WTC11 (cell line): ENCODE measurements around the gene SH3PXD2A. TPM values are rescaled to one million over a fixed set of nuclear protein-coding genes. Genes with fewer than 3 reads are reported as not detected.

ENCODE experiments used
- ATAC-seq: fragments of 200-7000 bp; cut with Tn5 transposase; 2 replicates; pipeline ENCODE4 v1.10.0; 2021; ENCODE audit warnings: mild to moderate bottlenecking, moderate library complexity
- CTCF ChIA-PET: fragments of 300-600 bp; sonication (Branson Sonifier 250); formaldehyde crosslinking; loops from one replicate; lab custom pipeline; 2021; ENCODE audit warnings: antibody characterized with exemption; lab: Charles Lee
- POLR2A ChIA-PET: fragments of 350-600 bp; sonication (Branson Sonifier 250); formaldehyde crosslinking; loops from one replicate; lab custom pipeline; 2021; ENCODE audit warnings: antibody characterized with exemption; lab: Charles Lee
- DNase-seq: peaks from one replicate; pipeline ENCODE4 v3.0.0; 2021; ENCODE audit warnings: low spot score
- H3K27ac Mint-ChIP-seq: 2 replicates; pipeline ENCODE4 v1.8.0; 2021; ENCODE audit warnings: mixed read lengths
- H3K27me3 Mint-ChIP-seq: 2 replicates; pipeline ENCODE4 v1.8.0; 2021; ENCODE audit warnings: low read depth, mild to moderate bottlenecking, moderate library complexity, mixed read lengths
- H3K36me3 Mint-ChIP-seq: 2 replicates; pipeline ENCODE4 v1.8.0; 2021; ENCODE audit warnings: mixed read lengths
- H3K4me1 Mint-ChIP-seq: 2 replicates; pipeline ENCODE4 v1.8.0; 2022; ENCODE audit warnings: mixed read lengths
- H3K4me3 Mint-ChIP-seq: 2 replicates; pipeline ENCODE4 v1.8.0; 2021; ENCODE audit warnings: mild to moderate bottlenecking, moderate library complexity, mixed read lengths
- H3K9me3 Mint-ChIP-seq: 2 replicates; pipeline ENCODE4 v1.8.0; 2021; ENCODE audit warnings: mixed read lengths
- ELF4 ChIP-seq: sonication (generic); formaldehyde crosslinking; IDR thresholded peaks from 2 replicates; pipeline ENCODE4 v1.8.1; 2022; ENCODE audit warnings: low read depth, mild to moderate bottlenecking, moderate library complexity, missing genetic modification reagents
- ESRRA ChIP-seq: sonication (generic); formaldehyde crosslinking; IDR thresholded peaks from 2 replicates; pipeline ENCODE4 v1.8.1; 2022; ENCODE audit warnings: mild to moderate bottlenecking, missing genetic modification reagents, borderline replicate concordance
- JUN ChIP-seq: sonication (generic); formaldehyde crosslinking; IDR thresholded peaks from 2 replicates; pipeline ENCODE4 v1.8.0; 2023; ENCODE audit warnings: mild to moderate bottlenecking, missing genetic modification reagents
- TEAD1 ChIP-seq: sonication (generic); formaldehyde crosslinking; IDR thresholded peaks from 2 replicates; pipeline ENCODE4 v1.8.0; 2022; ENCODE audit warnings: mild to moderate bottlenecking, missing genetic modification reagents
- ZBTB21 ChIP-seq: sonication (generic); formaldehyde crosslinking; IDR thresholded peaks from 2 replicates; pipeline ENCODE4 v1.8.1; 2023; ENCODE audit warnings: mild to moderate bottlenecking, missing genetic modification reagents, borderline replicate concordance
- ZNF219 ChIP-seq: sonication (generic); formaldehyde crosslinking; IDR thresholded peaks from 2 replicates; pipeline ENCODE4 v1.8.0; 2023; ENCODE audit warnings: missing genetic modification reagents, mild to moderate bottlenecking, borderline replicate concordance
- ZNF232 ChIP-seq: sonication (generic); formaldehyde crosslinking; IDR thresholded peaks from 2 replicates; pipeline ENCODE4 v1.8.0; 2022; ENCODE audit warnings: mild to moderate bottlenecking, missing genetic modification reagents
- ZNF416 ChIP-seq: fragments of 250-450 bp; sonication (Bioruptor Pico); IDR thresholded peaks from 2 replicates; pipeline ENCODE4 v1.9.0; 2021; ENCODE audit warnings: mild to moderate bottlenecking, inconsistent platforms
- total RNA-seq: library from RNA; stranded (reverse); gene quantifications from 3 replicates; pipeline ENCODE4 v1.2.3, GENCODE V29; 2021
- TF ChIP-seq, protein P1 (sequence below): sonication (generic); formaldehyde crosslinking; IDR thresholded peaks from 2 replicates; pipeline ENCODE4 v1.8.0; 2022; ENCODE audit warnings: missing genetic modification reagents
- TF ChIP-seq, protein P2 (sequence below): sonication (generic); formaldehyde crosslinking; IDR thresholded peaks from 2 replicates; pipeline ENCODE4 v1.8.1; 2022; ENCODE audit warnings: missing genetic modification reagents, borderline replicate concordance
- TF ChIP-seq, protein P3 (sequence below): fragments of 200-600 bp; IDR thresholded peaks from 2 replicates; pipeline ENCODE4 v1.8.0; 2022; ENCODE audit warnings: antibody characterized with exemption

The SH3PXD2A gene
- total RNA-seq, 1 experiment from 2014 or later, result 15.7 TPM

DNA sequence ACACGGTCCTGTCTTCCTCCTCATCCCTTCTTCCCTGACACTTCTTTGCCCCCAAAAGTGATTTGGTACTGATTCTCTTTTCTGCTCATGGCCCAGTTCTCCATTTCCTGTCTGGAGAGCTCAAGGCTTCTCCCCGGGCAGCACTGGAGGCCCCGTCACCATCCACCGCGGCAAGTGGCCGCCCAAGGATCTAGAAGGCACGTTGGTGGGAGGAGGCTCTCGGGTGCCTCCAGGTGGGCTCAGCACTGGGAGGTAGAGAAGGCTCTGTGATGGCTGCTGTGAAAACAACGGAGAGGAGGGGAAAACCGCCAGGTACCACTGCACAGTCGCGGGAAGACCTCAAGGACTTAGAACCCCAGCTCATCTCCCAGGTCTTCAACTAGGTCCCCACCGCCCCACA is 227.5 kb downstream of the SH3PXD2A start:
- ATAC-seq (no peak), DNase-seq (no peak)
- Mint-ChIP-seq H3K4me1 (no peaks in the 10 kb centered on the region), H3K4me3 (no peak overlapping the region), H3K27ac (no peak overlapping the region; the same call in 1 of the 2 replicates), H3K9me3 (no peaks in the 10 kb centered on the region), H3K27me3 (no peaks in the 10 kb centered on the region), H3K36me3 (0 out of 2 replicates have a peak, but pooled peaks cover 5% of the 10 kb centered on the region)
- CTCF ChIA-PET, result interaction anchor here (1.3 kb wide), 1 partner anchor 38 kb away, joined by 3 read pairs; no protein-coding TSS in a partner anchor
- TF ChIP-seq, protein P1, sequence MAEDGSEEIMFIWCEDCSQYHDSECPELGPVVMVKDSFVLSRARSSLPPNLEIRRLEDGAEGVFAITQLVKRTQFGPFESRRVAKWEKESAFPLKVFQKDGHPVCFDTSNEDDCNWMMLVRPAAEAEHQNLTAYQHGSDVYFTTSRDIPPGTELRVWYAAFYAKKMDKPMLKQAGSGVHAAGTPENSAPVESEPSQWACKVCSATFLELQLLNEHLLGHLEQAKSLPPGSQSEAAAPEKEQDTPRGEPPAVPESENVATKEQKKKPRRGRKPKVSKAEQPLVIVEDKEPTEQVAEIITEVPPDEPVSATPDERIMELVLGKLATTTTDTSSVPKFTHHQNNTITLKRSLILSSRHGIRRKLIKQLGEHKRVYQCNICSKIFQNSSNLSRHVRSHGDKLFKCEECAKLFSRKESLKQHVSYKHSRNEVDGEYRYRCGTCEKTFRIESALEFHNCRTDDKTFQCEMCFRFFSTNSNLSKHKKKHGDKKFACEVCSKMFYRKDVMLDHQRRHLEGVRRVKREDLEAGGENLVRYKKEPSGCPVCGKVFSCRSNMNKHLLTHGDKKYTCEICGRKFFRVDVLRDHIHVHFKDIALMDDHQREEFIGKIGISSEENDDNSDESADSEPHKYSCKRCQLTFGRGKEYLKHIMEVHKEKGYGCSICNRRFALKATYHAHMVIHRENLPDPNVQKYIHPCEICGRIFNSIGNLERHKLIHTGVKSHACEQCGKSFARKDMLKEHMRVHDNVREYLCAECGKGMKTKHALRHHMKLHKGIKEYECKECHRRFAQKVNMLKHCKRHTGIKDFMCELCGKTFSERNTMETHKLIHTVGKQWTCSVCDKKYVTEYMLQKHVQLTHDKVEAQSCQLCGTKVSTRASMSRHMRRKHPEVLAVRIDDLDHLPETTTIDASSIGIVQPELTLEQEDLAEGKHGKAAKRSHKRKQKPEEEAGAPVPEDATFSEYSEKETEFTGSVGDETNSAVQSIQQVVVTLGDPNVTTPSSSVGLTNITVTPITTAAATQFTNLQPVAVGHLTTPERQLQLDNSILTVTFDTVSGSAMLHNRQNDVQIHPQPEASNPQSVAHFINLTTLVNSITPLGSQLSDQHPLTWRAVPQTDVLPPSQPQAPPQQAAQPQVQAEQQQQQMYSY, result no peak
- no peak for TF ChIP-seq ZNF219 (CRISPR knock-in tag)
- no peak for TF ChIP-seq ZNF232 (CRISPR knock-in tag)
- no peak for TF ChIP-seq ZBTB21 (CRISPR knock-in tag)
- TF ChIP-seq, protein P2, sequence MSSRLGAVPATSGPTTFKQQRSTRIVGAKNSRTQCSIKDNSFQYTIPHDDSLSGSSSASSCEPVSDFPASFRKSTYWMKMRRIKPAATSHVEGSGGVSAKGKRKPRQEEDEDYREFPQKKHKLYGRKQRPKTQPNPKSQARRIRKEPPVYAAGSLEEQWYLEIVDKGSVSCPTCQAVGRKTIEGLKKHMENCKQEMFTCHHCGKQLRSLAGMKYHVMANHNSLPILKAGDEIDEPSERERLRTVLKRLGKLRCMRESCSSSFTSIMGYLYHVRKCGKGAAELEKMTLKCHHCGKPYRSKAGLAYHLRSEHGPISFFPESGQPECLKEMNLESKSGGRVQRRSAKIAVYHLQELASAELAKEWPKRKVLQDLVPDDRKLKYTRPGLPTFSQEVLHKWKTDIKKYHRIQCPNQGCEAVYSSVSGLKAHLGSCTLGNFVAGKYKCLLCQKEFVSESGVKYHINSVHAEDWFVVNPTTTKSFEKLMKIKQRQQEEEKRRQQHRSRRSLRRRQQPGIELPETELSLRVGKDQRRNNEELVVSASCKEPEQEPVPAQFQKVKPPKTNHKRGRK (CRISPR knock-in tag), result no peak
- TF ChIP-seq JUN (CRISPR knock-in tag), result no peak
- POLR2A ChIA-PET, result no interaction called here

DNA sequence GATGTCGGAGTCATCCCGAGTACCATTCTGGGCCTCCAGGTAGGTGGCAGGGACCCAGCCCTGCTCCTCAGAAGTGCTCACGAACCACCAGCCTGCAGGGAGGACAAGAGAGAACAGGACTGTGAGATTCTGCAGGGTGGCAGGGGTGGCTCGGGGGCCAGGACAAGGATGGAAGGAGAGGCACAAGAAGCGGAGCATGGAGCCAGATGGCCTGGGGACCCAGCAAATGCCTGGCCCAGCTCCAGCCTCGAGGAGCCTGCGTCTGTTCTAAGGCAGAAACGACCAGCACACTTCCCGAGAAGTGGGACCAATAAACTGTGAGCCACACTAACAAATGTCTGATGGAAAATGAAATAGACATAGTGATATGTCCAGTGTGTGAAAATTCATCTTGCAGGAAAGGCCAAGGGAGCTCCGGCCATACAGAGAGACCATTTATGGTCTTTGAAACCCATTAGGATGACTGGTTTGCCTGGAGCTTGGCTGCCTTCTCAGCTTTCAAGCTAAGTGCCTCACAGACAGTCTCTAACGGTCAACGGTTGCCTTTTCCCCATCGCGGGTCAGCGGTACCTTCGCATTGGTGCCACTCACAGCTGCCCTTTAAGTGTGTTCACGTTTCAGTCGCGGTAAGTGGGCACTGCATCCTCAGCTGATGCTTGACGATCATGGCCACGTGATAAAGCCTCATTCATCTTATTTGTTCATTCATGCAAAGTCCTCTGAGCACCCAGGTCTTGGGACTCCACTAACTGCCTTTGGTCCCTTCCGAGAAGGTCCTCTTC is 228.1 kb downstream of the SH3PXD2A start:
- no peak for TF ChIP-seq ELF4 (CRISPR knock-in tag)
- TF ChIP-seq, protein P1, result 0 out of 2 replicates have a peak, but pooled peaks have one; percentile 34
- TF ChIP-seq, all 79 proteins: peak for 1
- ATAC-seq, result no peak
- H3K4me3 Mint-ChIP-seq, result no peak overlapping the region
- H3K36me3 Mint-ChIP-seq, result 0 out of 2 replicates have a peak, but pooled peaks cover 5% of the 10 kb centered on the region
- peak overlapping the region; percentile 28; the same call in 1 of the 2 replicates for H3K27ac Mint-ChIP-seq
- no peaks in the 10 kb centered on the region for H3K27me3 Mint-ChIP-seq
- H3K9me3 Mint-ChIP-seq, result no peaks in the 10 kb centered on the region
- ChIA-PET CTCF (interaction anchor here (0.6 to 1.3 kb wide), 2 partner anchors 19 to 39 kb away, joined by 3 to 5 read pairs; no protein-coding TSS in a partner anchor), POLR2A (no interaction called here)
- no peak for DNase-seq
- H3K4me1 Mint-ChIP-seq, result no peaks in the 10 kb centered on the region

DNA sequence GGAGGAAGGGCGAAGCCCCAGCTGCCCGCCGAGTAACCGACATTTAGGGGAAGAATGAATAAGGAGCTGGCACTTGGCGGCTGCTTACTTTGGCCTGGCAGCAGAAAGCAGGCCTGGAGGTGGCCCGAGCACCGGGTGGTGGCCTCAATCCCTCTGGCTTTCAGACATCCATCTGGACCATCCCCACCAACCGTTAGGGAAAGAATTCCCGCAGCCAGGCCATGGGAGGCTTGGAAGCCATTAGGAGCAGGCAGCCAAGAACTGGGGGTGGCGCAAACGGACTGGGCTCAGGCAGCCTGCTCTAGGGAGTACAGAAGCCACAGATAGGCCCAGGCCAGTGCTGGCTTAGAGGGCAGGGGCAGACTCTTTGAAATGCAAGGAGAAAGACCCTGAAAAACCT is 229.2 kb downstream of the SH3PXD2A start:
- H3K4me1 Mint-ChIP-seq, result no peaks in the 10 kb centered on the region
- H3K27me3 Mint-ChIP-seq, result no peaks in the 10 kb centered on the region
- ATAC-seq (no peak), DNase-seq (no peak)
- peak overlapping the region; percentile 60; the same call in 1 of the 2 replicates for H3K27ac Mint-ChIP-seq
- H3K36me3 Mint-ChIP-seq, result 0 out of 2 replicates have a peak, but pooled peaks cover 5% of the 10 kb centered on the region
- no peak overlapping the region for H3K4me3 Mint-ChIP-seq
- POLR2A ChIA-PET, result no interaction called here
- CTCF ChIA-PET, result interaction anchor here (1.2 to 1.5 kb wide), 2 partner anchors 11 to 60 kb away, joined by 5 to 7 read pairs; no protein-coding TSS in a partner anchor
- H3K9me3 Mint-ChIP-seq, result no peaks in the 10 kb centered on the region
- TF ChIP-seq ZNF416 (CRISPR knock-in tag) (no peak), TEAD1 (CRISPR knock-in tag) (no peak), ESRRA (no peak)
- TF ChIP-seq, protein P3, sequence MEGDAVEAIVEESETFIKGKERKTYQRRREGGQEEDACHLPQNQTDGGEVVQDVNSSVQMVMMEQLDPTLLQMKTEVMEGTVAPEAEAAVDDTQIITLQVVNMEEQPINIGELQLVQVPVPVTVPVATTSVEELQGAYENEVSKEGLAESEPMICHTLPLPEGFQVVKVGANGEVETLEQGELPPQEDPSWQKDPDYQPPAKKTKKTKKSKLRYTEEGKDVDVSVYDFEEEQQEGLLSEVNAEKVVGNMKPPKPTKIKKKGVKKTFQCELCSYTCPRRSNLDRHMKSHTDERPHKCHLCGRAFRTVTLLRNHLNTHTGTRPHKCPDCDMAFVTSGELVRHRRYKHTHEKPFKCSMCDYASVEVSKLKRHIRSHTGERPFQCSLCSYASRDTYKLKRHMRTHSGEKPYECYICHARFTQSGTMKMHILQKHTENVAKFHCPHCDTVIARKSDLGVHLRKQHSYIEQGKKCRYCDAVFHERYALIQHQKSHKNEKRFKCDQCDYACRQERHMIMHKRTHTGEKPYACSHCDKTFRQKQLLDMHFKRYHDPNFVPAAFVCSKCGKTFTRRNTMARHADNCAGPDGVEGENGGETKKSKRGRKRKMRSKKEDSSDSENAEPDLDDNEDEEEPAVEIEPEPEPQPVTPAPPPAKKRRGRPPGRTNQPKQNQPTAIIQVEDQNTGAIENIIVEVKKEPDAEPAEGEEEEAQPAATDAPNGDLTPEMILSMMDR, result no peak
